ENCODE data around the gene KRTAP1-4.

KRTAP1-4 gene

DNA sequence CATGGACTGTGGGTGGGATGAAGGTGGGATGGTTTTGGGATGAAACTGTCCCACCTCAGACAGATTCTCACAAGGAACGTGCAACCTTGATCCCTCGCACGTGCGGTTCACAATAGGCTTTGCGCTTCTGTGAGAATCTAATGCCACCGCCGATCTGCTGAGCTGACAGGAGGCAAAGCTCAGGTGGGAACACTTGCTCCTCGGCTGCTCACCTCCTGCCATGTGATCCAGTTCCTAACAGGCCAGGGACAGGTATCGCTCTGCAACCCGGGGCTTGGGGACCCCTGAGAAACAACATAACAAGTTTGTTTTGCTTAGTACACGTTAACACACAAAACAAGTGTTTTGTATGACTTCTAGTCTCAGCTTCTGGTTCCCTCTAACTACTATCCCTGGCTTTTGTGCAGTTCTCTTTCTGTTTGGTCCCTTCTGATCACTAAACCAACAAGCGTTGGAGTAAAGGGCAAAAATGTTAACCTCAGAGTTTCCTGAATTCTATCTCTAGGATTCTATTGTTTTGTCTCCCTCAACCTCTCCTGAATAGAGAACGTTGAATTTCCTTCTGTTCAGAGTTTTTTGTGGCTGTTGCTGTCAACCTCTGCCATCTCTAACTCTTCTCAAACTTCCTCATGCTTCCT lies 13.3 kb downstream of the KRTAP1-4 start:
- Histone ChIP-seq H3K36me3 (ENCODE audit: control insufficient read depth, insufficient read depth, low read length, severe bottlenecking) (no peaks in the 10 kb centered on the region), H3K4me1 (ENCODE audit: control insufficient read depth, insufficient read depth, low read length) (peaks cover 21% of the 10 kb centered on the region), H3K9me3 (ENCODE audit: control insufficient read depth, low read length) (peaks cover 5% of the 10 kb centered on the region), H3K4me3 (ENCODE audit: low read length) (no peak overlapping the region), H3K27me3 (replicated peaks; ENCODE audit: control insufficient read depth, insufficient read depth, low read length) (no peaks in the 10 kb centered on the region), H3K9ac (ENCODE audit: low read length) (no peak overlapping the region)
- no peak for DNase-seq (ENCODE audit: low read depth)

DNA sequence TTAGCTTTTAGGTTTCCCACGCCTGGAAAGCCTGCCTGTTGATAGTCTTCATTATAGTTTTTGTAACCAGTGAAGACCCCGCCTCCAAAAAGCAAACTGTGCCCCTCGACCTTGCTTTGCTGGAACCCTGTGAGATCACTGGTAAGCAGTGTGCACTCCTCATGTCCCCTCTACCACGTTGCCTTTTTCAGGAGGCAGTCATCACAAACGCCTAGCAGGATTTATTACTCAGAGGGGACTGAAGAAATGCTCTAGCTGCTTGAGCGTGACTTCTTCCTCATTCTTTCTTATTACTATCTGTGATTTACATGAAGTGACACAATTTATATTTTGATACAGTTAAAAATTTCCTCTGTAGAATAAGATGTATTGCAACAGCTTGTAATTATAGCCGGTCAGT lies 14.5 kb downstream of the KRTAP1-4 start:
- DNase-seq (ENCODE audit: low read depth), result no peak
- Histone ChIP-seq H3K27me3 (replicated peaks; ENCODE audit: control insufficient read depth, insufficient read depth, low read length) (no peaks in the 10 kb centered on the region), H3K9ac (ENCODE audit: low read length) (no peak overlapping the region), H3K9me3 (ENCODE audit: control insufficient read depth, low read length) (no peaks in the 10 kb centered on the region), H3K36me3 (ENCODE audit: control insufficient read depth, insufficient read depth, low read length, severe bottlenecking) (no peaks in the 10 kb centered on the region), H3K4me1 (ENCODE audit: control insufficient read depth, insufficient read depth, low read length) (peaks cover 21% of the 10 kb centered on the region), H3K4me3 (ENCODE audit: low read length) (no peak overlapping the region)

GRCh38 chr17:41013606-41014005 lies 16.4 kb downstream of the KRTAP1-4 start:
- peaks cover 24% of the 10 kb centered on the region for H3K4me1 ChIP-seq (ENCODE audit: control insufficient read depth, insufficient read depth, low read length)
- DNase-seq (ENCODE audit: low read depth), result peak; percentile 65
- H3K9ac ChIP-seq (ENCODE audit: low read length), result no peak overlapping the region
- H3K9me3 ChIP-seq (ENCODE audit: control insufficient read depth, low read length), result no peaks in the 10 kb centered on the region
- H3K36me3 ChIP-seq (ENCODE audit: control insufficient read depth, insufficient read depth, low read length, severe bottlenecking), result no peaks in the 10 kb centered on the region
- no peak overlapping the region for H3K4me3 ChIP-seq (ENCODE audit: low read length)
- H3K27me3 ChIP-seq (replicated peaks; ENCODE audit: control insufficient read depth, insufficient read depth, low read length), result no peaks in the 10 kb centered on the region

- Histone ChIP-seq H3K4me1 (ENCODE audit: control insufficient read depth, insufficient read depth, low read length) (peaks cover 22% of the 10 kb centered on the region), H3K9ac (ENCODE audit: low read length) (no peak overlapping the region), H3K4me3 (ENCODE audit: low read length) (no peak overlapping the region), H3K36me3 (ENCODE audit: control insufficient read depth, insufficient read depth, low read length, severe bottlenecking) (no peaks in the 10 kb centered on the region), H3K27me3 (replicated peaks; ENCODE audit: control insufficient read depth, insufficient read depth, low read length) (no peaks in the 10 kb centered on the region), H3K9me3 (ENCODE audit: control insufficient read depth, low read length) (no peaks in the 10 kb centered on the region)
- no peak for DNase-seq (ENCODE audit: low read depth)
Measured at GRCh38 chr17:41013181-41013580, 16.8 kb downstream of the KRTAP1-4 start.

GRCh38 chr17:41012326-41013120 lies 17.5 kb downstream of the KRTAP1-4 start:
- Histone ChIP-seq H3K27me3 (replicated peaks; ENCODE audit: control insufficient read depth, insufficient read depth, low read length) (no peaks in the 10 kb centered on the region), H3K9me3 (ENCODE audit: control insufficient read depth, low read length) (no peaks in the 10 kb centered on the region), H3K9ac (ENCODE audit: low read length) (no peak overlapping the region), H3K4me1 (ENCODE audit: control insufficient read depth, insufficient read depth, low read length) (peaks cover 18% of the 10 kb centered on the region), H3K4me3 (ENCODE audit: low read length) (no peak overlapping the region), H3K36me3 (ENCODE audit: control insufficient read depth, insufficient read depth, low read length, severe bottlenecking) (no peaks in the 10 kb centered on the region)
- DNase-seq (ENCODE audit: low read depth), result no peak

- no peak overlapping the region for H3K9ac ChIP-seq (ENCODE audit: low read length)
- peaks cover 13% of the 10 kb centered on the region for H3K4me1 ChIP-seq (ENCODE audit: control insufficient read depth, insufficient read depth, low read length)
- DNase-seq (ENCODE audit: low read depth), result peak; percentile 72
- no peaks in the 10 kb centered on the region for H3K9me3 ChIP-seq (ENCODE audit: control insufficient read depth, low read length)
- no peak overlapping the region for H3K4me3 ChIP-seq (ENCODE audit: low read length)
- no peaks in the 10 kb centered on the region for H3K27me3 ChIP-seq (replicated peaks; ENCODE audit: control insufficient read depth, insufficient read depth, low read length)
- H3K36me3 ChIP-seq (ENCODE audit: control insufficient read depth, insufficient read depth, low read length, severe bottlenecking), result no peaks in the 10 kb centered on the region
Measured at GRCh38 chr17:41010441-41010840, 19.6 kb downstream of the KRTAP1-4 start.

DNA sequence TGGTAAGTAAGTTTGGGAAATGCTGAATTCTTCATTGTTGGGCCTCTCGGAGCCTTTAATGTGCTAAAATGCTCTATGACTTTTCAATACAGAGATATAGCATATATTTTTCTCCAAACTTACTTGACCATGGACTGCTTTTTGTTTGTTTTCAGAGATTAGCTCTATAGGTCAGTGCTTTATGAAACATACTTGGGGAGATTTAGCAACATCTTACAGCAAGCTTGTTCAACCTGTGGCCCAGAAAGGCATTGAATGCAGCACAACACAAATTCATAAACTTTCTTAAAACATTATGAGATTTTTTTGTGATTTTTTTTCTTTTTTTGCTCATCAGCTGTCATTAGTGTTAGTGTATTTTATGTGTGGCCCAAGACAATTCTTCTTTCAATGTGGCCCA lies 20.1 kb downstream of the KRTAP1-4 start:
- Histone ChIP-seq H3K9me3 (ENCODE audit: control insufficient read depth, low read length) (no peaks in the 10 kb centered on the region), H3K9ac (ENCODE audit: low read length) (no peak overlapping the region), H3K4me1 (ENCODE audit: control insufficient read depth, insufficient read depth, low read length) (peaks cover 10% of the 10 kb centered on the region), H3K36me3 (ENCODE audit: control insufficient read depth, insufficient read depth, low read length, severe bottlenecking) (no peaks in the 10 kb centered on the region), H3K27me3 (replicated peaks; ENCODE audit: control insufficient read depth, insufficient read depth, low read length) (no peaks in the 10 kb centered on the region), H3K4me3 (ENCODE audit: low read length) (no peak overlapping the region)
- peak; percentile 54 for DNase-seq (ENCODE audit: low read depth)

DNA sequence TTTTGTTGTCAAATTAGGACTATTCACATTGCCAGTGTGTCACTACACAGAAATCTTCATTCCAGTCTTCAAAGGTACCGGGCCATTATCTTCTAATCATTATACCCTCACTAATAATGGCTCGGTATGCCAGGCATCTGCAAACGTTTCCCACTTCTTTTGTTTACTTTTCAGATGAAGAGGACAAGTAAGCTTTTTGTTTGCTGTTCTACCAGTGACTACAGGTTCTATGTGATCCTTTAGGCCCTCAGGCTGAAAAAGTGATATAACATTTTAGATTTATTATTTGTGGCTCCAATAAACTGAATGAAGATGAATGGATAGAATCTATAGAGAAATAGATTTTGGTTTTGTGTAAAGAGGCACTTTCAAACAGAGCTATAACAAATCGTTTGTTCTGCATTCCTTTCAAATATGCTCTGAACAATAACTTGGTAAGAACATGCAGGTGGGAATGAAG lies 20.7 kb downstream of the KRTAP1-4 start:
- Histone ChIP-seq H3K9ac (ENCODE audit: low read length) (no peak overlapping the region), H3K4me1 (ENCODE audit: control insufficient read depth, insufficient read depth, low read length) (peaks cover 10% of the 10 kb centered on the region), H3K4me3 (ENCODE audit: low read length) (no peak overlapping the region), H3K36me3 (ENCODE audit: control insufficient read depth, insufficient read depth, low read length, severe bottlenecking) (no peaks in the 10 kb centered on the region), H3K9me3 (ENCODE audit: control insufficient read depth, low read length) (no peaks in the 10 kb centered on the region), H3K27me3 (replicated peaks; ENCODE audit: control insufficient read depth, insufficient read depth, low read length) (no peaks in the 10 kb centered on the region)
- no peak for DNase-seq (ENCODE audit: low read depth)

DNA sequence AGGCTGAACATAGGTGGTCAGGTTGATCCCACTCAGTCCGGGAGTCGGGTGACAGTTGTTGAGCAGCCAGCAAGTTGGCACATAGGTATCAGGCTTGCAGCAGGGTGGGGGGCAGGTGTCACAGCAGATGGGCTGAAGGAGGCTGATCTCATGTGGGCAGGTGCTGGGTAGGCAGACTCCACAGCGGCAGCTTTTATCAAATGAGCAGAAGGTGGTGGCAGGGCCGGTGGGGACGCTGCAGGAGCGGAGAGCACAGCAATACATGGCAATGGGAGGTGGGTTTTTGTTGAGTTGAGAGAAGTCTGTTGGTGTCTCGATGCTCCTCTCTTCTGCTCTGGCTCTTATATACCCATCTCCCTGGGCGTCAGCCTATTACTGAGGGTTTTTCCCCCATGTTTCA lies 21.2 kb downstream of the KRTAP1-4 start, which contains the start of gene KRTAP3-1:
TSS of gene KRTAP3-1 (minus strand) at position 318 of the 400 bp plus-strand sequence. CDS start at position 264, 54 bp downstream.
- no peak within 1 kb of the TSS for H3K9ac ChIP-seq (ENCODE audit: low read length)
- H3K4me1 ChIP-seq (ENCODE audit: control insufficient read depth, insufficient read depth, low read length), result peaks cover 8% of the 10 kb centered on the region
- no peak within 1 kb of the TSS for H3K4me3 ChIP-seq (ENCODE audit: low read length)
- no peak for DNase-seq (ENCODE audit: low read depth)
- no peaks in the 10 kb centered on the region for H3K27me3 ChIP-seq (replicated peaks; ENCODE audit: control insufficient read depth, insufficient read depth, low read length)
- no peaks in the 10 kb centered on the region for H3K36me3 ChIP-seq (ENCODE audit: control insufficient read depth, insufficient read depth, low read length, severe bottlenecking)
- H3K9me3 ChIP-seq (ENCODE audit: control insufficient read depth, low read length), result no peaks in the 10 kb centered on the region

GRCh38 chr17:41004397-41004796 lies 25.6 kb downstream of the KRTAP1-4 start:
- no peaks in the 10 kb centered on the region for H3K36me3 ChIP-seq (ENCODE audit: control insufficient read depth, insufficient read depth, low read length, severe bottlenecking)
- no peak for DNase-seq (ENCODE audit: low read depth)
- no peaks in the 10 kb centered on the region for H3K4me1 ChIP-seq (ENCODE audit: control insufficient read depth, insufficient read depth, low read length)
- no peaks in the 10 kb centered on the region for H3K9me3 ChIP-seq (ENCODE audit: control insufficient read depth, low read length)
- no peak overlapping the region for H3K4me3 ChIP-seq (ENCODE audit: low read length)
- no peak overlapping the region for H3K9ac ChIP-seq (ENCODE audit: low read length)
- no peaks in the 10 kb centered on the region for H3K27me3 ChIP-seq (replicated peaks; ENCODE audit: control insufficient read depth, insufficient read depth, low read length)

DNA sequence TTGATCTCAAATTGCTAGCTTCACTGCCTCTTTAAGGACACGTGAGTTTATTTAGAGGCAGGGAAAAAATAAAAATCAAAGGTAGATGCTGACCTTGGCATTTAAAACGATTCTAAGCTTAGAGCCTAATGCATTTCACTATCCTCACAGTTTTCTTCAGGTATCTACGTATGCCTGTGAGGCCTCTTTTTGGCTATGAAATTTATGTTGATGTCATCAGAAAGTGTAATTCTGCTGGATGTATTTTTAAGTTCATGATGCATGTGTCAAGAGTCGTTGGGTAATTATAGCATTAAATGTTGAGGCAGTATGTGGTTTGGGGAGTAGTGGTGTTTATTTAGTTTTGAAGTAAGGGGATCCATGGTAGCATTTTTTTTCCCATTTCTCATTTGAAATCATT lies 26.1 kb downstream of the KRTAP1-4 start:
- Histone ChIP-seq H3K4me1 (ENCODE audit: control insufficient read depth, insufficient read depth, low read length) (no peaks in the 10 kb centered on the region), H3K9me3 (ENCODE audit: control insufficient read depth, low read length) (no peaks in the 10 kb centered on the region), H3K9ac (ENCODE audit: low read length) (no peak overlapping the region), H3K27me3 (replicated peaks; ENCODE audit: control insufficient read depth, insufficient read depth, low read length) (no peaks in the 10 kb centered on the region), H3K36me3 (ENCODE audit: control insufficient read depth, insufficient read depth, low read length, severe bottlenecking) (no peaks in the 10 kb centered on the region), H3K4me3 (ENCODE audit: low read length) (no peak overlapping the region)
- DNase-seq (ENCODE audit: low read depth), result no peak

Data from adipocyte (in vitro differentiated cells).